Measurements from ENCODE around the gene ARHGAP18.

ARHGAP18 gene

DNA sequence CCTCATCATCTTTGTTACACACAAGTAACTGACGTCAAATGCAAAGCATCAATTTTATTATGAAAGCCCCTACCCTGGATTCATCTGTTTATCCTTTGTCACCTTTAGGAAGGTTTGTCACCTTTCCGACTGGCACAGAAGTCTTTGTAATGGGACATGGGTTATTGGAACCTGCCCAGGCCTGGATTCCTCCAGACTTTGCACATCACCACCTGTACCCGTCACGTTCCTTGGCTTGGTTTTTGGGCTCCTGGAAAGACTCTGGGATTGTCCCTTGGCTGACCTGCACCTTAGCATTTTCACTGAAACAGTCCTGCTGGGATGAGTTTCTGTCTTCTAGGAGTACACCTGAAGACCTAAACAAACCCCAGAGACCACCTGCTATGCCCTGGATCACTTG is 15.4 kb upstream of the ARHGAP18 start:
- no peak for DNase-seq

DNA sequence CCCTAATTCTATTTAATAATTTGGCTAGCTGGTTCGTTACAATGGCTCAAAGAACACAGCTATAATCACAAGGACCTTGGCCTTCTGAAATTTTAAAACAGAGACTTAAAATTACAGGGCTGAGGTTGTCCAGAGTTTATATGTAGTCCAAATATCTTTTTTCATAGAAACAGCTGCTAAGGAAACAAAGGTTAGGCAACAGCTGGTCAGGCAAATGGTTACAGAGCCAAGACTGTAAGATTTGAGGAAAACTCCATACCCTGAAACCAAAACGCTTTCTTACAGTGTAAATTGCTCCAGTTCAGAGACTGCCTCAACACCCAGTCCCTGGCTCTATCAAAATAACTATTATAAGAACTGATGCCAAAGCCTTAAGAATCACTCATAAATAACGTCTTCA is 9.7 kb upstream of the ARHGAP18 start:
- DNase-seq, result no peak

DNA sequence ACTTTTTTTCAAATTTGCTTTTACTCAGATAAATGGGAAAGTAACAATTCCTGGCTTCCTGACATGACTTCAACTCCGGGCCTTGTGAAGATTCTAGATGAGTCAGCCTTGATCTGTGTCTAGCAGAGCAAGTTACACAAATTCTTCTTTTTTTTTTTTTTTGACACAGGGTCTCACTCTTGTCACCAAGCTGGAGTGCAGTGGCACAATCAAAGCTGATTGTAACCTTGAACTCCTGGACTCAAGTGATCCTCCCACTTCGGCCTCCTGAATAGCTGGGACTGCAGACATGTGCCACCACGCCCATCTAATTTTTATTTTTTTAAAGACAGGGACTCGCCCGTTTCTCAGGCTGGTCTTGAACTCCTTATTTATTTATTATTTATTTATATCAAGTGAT is 7.3 kb upstream of the ARHGAP18 start:
- no peak for DNase-seq

DNA sequence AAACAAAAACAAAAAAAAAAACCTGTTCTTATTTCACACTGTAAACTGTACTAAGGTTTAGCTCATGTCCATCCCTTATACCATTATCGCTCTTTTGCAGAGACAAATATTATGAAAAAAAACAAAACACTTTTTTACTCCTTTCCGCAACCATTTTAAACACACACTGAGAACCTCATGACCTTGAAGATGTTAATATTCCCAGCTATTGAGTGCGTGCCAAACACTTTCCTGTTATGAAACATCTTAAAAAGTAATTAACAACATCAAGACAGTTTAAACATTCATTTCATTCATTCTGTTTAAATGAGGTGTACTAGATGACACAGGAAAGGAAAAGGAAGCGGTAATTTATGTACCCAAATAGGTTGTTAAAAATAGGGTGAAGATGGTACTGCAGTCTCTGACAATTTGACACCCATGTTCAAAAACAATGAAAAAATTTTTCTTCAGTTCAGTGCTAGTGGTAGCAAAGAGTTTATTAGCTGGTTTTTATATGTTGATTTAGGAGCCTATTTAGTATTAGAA is 3.9 kb upstream of the ARHGAP18 start:
- DNase-seq, result peak in 1 of 5 experiments; percentile 79

DNA sequence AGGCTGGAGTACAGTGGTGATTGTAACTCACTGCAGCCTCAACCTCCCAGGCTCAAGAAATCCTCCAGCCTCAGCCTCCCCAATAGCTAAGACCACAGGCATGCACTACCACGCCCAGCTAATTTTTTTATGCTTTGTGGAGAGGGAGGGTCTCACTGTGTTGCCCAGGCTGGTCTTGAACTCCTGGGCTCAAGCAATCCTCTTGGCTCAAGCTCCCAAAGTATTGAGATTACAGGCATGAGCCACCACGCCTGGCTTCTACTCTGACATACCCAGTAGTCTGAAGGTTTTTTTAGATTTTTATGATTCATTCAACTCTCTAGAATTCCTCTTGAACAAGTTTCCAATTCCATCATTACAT is 1.3 kb upstream of the ARHGAP18 start:
- DNase-seq, result no peak

DNA sequence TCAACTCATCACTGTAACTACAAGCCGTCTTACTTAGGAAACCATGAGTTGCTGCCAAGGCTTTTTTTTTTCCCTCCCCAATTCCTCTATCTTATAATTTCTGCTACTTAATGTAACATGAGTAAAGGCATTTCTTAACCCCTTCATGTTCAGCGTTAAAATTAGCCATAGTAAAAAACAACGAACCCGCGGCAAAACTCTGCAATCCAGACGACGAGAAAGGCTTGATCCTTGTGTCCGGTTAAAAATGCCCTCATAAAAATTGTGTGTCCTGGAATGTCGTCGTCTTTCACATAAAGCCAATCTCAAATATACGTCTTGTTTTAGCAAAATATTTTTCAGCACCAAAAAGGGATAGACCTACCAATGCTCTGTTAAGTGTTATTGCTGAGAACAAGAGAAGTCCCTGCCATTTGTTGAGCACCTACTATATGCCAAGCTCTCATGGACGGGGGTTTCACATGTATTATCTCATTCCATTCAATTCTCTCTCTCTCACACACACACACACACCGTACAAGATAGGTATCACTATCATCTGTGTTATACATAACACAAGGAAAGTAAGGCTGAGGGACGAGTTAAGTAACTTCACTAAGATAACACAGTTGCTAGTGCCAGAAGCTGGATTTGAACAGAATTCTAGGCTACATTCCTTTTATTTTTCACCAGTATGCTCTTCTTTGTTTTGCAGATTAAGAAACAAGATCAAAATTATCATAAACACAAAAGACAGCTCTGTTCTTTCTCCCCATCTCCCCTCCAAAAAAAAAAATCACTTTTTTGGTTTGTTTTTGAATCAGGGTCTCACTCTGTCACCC is 683 bp upstream of the ARHGAP18 start:
- no peak for DNase-seq

DNA sequence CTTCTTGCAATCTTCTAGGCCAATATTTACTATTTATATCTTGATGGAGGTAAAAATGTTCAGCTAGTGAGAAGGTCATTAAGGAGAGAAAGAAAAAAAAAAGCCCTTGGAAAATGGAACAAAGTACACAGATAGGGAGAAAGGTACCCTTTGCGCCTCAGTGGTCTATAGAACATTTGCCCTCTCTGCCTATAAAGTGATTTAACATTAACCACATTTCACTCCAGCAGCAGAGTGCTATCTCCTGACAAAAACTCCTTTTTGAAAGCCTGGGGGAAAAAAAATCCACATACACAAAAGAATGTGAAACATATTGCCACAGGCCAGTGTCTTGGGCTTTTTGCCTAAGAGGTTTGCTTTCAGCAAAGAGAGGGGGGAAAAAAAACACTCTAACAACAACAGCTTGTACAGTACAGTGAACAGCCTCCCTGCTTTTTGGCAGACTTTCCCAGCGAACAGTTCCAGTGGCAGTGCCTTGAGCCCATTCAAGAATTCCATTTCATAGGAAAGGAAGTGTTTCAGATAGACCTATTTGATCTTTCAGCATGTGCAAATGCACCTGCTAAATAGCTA is 695 bp downstream of the ARHGAP18 start:
- DNase-seq, result no peak

DNA sequence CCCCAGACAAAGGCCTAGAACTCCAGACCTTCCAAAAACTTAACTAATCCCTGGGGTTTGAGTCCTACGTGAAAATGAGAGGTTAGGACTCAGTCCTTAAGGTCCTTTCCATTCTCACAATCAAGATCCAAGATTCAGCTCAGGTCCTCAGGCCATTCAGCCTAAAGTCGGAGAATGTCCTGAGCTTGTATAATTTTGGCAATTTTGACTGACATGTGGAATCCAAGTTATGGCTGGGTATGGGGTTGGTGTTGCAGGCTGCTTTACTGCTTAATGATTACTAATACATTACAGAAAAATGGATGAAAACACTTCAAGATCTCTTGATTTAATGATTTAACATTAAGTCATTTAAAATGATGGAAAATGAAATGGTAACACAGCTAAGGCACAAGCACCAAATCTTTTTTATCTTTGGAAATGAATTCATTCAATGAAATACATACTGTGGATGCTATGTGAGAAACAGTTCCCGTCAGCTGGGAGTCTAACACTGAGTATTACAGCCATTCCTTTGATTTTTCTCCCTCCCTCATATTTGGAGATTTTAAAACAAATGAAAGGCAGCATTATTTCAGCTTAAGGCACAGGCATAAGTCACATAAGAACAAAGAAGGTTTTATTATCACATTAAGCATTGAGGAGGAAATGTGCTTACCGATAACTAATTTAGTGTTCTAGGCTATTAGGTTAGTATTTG is 1.3 kb downstream of the ARHGAP18 start:
- DNase-seq, result no peak

DNA sequence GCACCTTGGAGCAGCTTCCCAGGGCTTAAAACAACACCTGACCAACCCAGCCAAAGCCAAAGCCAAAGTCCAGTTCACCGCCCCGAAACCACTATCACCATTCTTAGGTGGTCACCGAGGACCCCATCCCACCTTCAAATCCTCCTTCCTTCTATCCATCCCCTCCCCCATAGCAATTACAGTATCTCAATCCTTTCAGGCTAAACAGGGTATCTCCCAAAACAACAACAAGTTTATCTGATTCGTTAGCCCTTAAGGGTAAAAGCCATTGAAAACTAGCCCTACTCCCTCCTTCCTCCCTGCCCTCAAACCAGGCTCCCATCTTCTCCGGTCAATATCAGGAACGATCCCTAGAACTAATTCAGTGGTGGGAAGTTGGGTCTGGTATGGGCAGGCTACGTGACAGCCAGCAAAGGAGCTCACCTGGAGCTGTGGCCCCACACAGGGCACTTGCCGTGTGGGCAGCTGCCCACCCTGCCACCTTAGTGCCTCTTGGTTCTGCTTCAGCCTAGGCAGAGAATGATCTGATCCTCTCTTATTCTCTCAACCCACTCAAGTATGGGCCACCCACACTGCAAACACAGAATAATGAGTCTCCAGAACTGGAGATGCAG is 2.0 kb downstream of the ARHGAP18 start:
- DNase-seq, result no peak

DNA sequence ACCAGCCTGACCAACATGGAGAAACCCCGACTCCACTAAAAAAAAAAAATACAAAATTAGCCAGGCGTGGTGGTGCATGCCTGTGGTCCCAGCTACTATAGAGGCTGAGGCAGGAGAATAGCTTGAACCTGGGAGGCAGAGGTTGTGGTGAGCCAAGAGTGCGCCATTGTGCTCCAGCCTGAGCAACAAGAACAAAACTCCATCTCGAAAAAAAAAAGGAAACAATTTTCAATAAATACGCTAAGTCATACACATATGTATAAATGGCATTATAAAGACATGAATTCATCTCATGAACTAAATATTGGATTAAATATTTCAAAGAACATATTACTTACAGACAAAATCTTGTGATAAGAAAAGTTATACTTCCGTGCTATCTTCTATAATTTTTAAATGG is 2.9 kb downstream of the ARHGAP18 start:
- no peak for DNase-seq

DNA sequence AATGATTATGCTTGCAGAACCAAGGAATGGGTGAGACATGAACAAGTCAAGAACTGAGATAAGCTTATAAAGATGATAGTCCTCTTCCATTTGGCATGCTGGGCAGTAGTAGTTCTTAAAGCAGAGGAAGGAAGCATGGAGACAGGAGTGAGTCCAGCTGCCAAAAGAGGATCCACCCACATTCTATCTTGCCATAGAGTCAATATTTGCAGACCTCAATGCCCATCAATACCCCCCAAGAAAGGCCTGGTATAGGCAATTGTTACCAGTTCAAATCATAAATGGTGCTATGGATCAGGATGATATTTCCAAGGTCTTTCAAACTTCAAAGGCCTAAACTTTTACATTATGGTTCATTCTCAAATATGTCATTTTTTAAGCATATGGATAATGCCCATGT is 4.8 kb downstream of the ARHGAP18 start:
- DNase-seq, result no peak

DNA sequence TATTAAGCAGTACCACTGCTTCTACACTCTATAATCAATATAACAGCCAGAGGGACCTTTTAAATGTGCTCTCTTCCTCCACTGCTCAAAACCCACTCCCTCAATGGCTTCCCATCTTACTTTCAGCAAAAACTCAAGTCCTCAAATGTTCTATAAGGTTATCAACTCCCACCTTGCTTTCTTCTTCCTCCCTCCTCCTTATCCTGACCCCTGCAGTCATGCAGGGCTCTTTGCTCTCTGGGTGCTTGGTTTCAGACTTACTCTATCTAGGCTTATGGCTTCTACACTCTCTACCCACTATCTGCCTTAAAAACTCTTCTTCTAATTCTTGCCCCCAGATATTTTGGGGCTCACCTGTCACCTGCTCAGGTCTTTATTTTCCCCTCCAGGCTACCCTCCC is 5.3 kb downstream of the ARHGAP18 start:
- DNase-seq, result no peak

DNA sequence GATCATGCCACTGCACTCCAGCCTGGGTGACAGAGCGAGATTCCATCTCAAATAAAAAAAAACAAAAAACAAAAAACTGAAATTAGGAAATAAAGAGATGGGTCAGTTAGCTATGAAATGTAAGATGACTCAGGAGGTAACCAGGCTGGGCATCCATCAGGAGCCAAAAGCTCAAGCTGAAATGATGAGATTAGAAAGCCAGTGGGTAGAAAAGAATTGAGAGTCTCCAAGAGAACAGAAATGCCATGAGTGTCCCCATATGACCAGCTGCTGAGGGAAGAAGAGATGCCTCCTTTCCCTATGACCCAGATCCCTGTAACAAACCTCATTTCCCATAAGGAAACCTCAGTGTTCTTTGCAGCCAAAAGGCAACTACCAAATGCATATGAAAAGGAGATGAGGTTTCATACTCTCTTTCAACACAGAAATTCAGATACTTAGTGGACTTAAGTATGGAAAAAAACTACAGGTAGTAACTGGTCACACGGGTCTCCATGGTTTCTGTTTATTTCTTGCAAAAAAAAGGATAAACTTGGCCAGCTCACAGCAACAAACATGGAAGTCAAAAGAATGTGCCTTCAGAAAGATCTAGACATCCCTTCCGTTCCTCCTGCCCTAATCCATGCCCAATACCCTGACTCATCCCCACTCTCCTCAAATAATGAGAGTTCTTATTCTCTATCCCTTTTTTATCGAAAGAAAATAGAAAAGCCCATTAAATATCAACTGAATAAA is 8.1 kb downstream of the ARHGAP18 start:
- DNase-seq, result no peak

DNA sequence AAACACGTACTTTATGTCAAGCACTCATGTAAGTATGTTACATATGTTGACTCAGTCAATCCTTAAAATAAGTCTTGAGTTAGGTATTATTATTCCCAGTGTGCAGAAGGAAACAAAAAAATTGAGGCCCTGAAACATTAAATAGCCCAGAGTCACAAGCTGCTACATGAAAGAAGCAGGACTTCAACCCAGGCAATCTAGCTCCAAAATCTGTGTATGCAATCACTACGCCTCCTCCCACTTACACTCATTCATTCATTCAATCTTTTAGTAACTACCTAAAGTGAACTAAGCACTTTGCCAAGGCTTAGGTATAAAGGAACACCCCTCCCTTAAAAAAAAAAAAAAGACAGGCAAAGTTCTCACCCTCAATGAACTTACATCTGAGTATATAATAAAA is 9.3 kb downstream of the ARHGAP18 start:
- no peak for DNase-seq

DNA sequence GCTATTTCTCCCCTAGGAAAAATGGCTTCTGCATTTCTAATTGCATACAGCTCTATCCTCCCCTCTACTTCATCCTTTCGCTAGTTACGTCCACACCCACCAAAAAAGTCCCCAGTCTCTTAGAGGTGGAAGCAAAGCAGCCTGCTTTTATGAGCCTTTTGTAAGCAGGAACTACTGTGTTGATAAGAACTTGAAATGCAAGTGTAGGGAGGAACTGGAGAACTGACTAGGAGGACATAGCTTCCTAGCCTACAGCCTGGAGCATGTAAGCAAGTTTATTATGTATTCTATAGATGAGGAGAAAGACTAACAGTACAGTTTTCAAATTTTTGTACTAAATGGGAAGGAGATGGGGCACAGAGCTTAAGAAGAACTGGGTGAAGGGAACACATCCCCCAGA is 10.3 kb downstream of the ARHGAP18 start:
- DNase-seq, result no peak

DNA sequence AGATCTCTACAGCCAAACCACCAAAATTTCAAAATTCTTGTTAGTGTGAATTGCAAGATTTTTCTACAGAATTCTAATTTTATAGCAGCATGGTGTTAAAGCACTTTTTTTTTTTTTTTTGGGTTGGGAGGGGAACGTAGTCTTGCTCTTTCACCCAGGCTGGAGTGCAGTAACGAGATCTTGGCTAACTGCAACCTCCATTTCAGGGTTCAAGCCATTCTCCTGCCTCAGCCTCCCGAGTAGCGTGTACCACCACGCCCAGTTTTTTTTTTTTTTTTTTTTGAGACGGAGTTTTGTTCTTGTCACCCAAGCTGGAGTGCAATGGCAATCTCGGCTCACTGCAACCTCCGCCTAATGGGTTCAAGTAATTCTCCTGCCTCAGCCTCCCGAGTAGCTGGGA is 11.5 kb downstream of the ARHGAP18 start:
- DNase-seq, result no peak

DNA sequence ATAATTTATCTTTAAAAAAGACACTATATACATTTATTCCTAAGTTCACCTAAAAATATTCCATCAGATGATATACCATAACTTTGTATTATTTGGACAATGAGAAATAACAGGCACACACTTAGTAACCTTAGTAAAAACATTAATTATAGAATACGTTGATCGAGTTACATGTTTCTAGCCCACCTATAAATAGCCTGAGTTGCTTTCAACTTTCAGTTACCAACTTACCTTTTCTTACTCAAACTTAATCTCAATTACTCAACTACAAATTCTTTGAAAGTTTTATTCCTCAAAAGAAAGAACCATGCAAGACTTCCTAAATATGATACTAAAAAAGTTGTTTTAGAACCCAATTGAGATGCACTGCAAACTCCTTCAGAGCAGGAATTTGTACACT is 12.2 kb downstream of the ARHGAP18 start:
- no peak for DNase-seq

DNA sequence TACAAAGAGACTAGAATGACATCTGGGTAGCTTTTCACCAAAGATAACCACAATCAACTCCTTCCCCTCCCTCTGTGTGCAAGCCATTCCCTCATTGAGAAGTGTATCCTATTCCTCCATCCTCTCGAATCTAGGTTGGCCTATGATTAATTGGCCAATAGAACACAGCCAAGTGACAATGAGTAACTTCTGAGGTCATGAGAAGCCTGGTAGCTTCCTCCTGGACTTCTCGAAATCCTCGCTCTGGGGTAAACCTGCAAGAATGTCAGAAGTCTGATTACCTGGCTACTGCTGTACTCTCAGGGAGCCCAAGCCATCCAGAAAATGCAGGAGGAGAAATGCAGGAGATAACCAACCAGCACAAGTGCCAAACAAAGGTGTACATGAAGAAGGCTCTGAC is 13.1 kb downstream of the ARHGAP18 start:
- DNase-seq, result no peak

DNA sequence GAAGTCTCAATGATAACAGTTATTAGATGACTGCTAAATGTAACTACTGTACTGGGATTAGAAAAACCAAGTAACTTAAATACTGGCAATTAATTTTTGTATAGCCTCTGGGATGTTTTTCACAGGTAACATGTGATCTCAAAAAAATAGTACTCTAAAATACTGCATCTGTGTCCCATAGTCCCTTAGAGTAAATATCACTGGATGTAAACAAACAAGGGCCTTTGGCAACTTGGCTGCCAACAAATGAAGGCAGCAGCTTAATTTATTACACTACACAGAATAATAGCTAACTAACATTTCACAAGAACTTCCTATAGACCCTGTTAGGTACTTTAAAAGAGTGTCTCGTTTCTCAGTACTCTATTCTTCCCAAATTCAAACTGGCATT is 14.0 kb downstream of the ARHGAP18 start:
- DNase-seq, result no peak

DNA sequence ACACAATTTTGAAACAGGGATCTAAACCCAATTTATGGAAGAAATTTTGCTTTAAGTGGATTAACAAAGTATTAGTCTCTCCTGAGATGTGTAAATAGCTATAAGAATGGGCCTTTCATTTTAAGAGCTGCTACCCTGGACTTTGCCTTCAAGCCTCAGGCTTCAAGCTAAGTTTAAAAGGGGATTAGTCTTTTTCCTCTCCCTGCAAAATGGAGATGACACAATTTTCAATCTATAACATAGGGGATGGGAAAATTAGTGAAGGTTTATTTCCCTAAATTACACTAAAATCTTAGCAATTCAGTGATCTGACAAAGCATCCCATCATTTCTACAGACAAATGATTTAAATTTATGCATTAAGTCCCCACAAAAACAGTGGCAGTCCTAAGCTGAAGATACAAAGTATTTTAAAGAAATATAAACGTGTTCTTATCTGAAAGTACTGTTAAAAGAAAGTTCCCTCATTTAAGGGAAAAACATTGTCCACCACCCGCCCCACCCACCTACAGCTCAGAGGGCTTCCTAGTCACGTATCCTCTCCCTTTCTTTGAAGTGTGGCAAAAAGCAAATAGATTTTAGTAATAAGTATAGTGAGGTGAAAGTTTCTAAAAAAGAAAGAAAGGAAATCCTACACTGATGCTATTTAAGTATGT is 14.5 kb downstream of the ARHGAP18 start:
- peak in 1 of 5 experiments; percentile 34 for DNase-seq

DNA sequence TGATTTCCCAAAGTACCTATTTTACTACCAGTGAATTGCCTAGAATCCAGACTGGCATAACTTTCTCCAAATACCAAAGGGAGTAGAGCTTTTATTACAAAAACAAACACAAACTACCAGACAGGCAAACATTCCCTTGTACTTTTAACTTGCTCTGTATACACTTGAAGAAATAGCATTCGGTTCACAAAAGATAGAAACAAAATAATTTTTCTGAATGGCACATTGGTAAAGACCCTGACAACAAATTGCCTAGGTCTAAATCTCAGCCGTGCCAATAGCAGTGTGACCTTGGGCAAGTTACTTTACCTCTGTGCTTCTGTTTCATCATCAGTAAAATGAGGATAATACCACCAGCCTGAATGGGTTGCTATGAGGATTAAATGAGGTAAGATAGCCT is 15.9 kb downstream of the ARHGAP18 start:
- DNase-seq, result no peak

DNA sequence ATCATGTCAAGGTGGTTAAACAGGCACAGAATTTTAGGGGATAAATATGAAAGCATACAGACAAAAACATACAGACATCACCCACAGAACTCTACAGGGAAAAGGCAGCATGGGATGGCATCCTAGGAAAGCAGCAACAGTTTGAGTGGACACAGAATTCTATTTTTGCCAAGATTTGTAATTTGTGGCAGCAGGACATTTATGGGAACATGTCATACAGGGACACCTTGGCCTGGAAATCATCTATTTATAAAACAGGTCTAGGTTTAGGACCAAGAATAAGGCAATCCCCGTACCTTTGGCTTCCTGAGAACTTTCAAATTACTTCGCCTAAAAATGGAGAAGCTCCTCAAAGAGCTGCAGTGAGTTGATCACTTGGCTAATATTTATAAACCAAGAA is 17.5 kb downstream of the ARHGAP18 start:
- DNase-seq, result no peak

All from T-helper 2 cell (primary cell).